IPS-NIHi7 (cell line): ENCODE measurements around the gene ATG9B.
"Not testable (repeated sequence)": the region's sequence is repeated elsewhere in the genome, so short reads cannot be mapped to it uniquely, and the experiment has no call there.

Experiments
- DNase-seq: peaks from one replicate; pipeline ENCODE4 v3.0.0; 2012; ENCODE audit warnings: mixed read lengths; ENCODE audit errors: extremely low spot score

ATG9B gene

GRCh38 chr7:151058781-151059366, 34.6 kb upstream of the ATG9B start:
- no peak for DNase-seq

GRCh38 chr7:151057989-151058780, 33.9 kb upstream of the ATG9B start:
- DNase-seq = peak; percentile 97

- peak; percentile 64 for DNase-seq
These were observed 33.3 kb upstream of the ATG9B start, which contains the start of gene CDK5 for GRCh38 chr7:151057506-151057988. TSS of gene CDK5 (minus strand) at chr7:151057897. CDS start at chr7:151057848, 49 bp downstream.

- DNase-seq = peak; percentile 63
These were observed 32.6 kb upstream of the ATG9B start for GRCh38 chr7:151056666-151057505.

GRCh38 chr7:151056283-151056665, 32.0 kb upstream of the ATG9B start:
- no peak for DNase-seq

- DNase-seq = no peak
These were observed 29.5 kb upstream of the ATG9B start for GRCh38 chr7:151053751-151054150.

- no peak for DNase-seq
These were observed 28.8 kb upstream of the ATG9B start for GRCh38 chr7:151053096-151053495.

GRCh38 chr7:151051108-151051507, 26.8 kb upstream of the ATG9B start:
- DNase-seq = peak; percentile 84

- no peak for DNase-seq
These were observed 24.7 kb upstream of the ATG9B start for GRCh38 chr7:151048911-151049463.

GRCh38 chr7:151047976-151048815, 23.9 kb upstream of the ATG9B start, which contains the start of gene ASIC3:
TSS of gene ASIC3 (plus strand) at chr7:151048531. CDS start at chr7:151048886, 355 bp downstream.
- no peak for DNase-seq

- no peak for DNase-seq
These were observed 22.6 kb upstream of the ATG9B start for GRCh38 chr7:151046603-151047573.

- no peak for DNase-seq
These were observed 21.7 kb upstream of the ATG9B start for GRCh38 chr7:151045967-151046366.

GRCh38 chr7:151045262-151045661, 21.0 kb upstream of the ATG9B start:
- DNase-seq = no peak

GRCh38 chr7:151043959-151044358, 19.7 kb upstream of the ATG9B start:
- DNase-seq = no peak

GRCh38 chr7:151043449-151043848, 19.2 kb upstream of the ATG9B start:
- DNase-seq = not testable (repeated sequence)

- DNase-seq = no peak
These were observed 16.5 kb upstream of the ATG9B start for GRCh38 chr7:151040616-151041375.

- no peak for DNase-seq
These were observed 15.7 kb upstream of the ATG9B start for GRCh38 chr7:151039850-151040548.
